ENCODE measurements around the gene PRKD1.
"Not testable (repeated sequence)": the region's sequence is repeated elsewhere in the genome, so short reads cannot be mapped to it uniquely, and the experiment has no call there.

The PRKD1 gene

DNA sequence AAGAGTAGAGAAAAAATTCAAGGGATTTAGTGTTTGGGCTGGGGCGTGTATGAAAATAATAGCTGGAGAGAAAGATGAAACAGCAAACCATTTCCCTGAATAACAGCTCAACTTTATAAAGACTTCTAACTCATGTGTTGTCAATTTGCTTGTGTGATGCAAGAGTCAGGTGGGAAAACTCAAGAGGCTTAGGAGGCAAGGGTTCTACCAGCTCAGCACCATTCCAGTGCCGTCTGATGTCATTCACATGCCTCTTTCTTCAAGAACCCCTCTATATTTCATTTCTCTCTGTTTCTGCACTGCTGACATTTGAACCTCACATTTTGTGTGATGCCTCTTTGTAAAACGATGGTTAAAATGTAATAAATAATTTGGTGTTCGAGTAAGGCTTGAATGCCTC, 192.2 kb downstream of the PRKD1 start:
- in situ Hi-C loops (cut with MboI; ENCODE audit: low sequenced_read_pairs, unreplicated experiment): no loop called here

DNA sequence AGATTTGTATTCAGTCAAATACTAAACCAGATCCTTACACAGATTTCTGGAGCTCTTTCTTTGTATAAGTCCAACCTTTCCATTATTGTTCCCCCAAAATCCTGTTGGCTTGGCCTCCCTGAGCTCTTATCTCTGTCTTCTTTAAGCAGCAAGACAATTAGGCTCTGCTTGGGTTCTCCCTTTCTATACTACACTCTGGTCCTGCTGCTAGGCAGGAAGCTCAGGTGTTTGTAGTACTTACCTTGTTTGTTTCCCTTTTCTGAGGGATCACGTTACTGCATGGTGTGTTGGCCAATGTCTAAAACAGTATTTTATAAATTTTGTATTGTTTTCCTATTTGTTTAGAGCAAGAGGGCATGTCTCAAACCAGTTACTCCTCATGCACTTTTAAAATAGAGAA, 192.9 kb downstream of the PRKD1 start:
- TF ChIP-seq, protein P1, sequence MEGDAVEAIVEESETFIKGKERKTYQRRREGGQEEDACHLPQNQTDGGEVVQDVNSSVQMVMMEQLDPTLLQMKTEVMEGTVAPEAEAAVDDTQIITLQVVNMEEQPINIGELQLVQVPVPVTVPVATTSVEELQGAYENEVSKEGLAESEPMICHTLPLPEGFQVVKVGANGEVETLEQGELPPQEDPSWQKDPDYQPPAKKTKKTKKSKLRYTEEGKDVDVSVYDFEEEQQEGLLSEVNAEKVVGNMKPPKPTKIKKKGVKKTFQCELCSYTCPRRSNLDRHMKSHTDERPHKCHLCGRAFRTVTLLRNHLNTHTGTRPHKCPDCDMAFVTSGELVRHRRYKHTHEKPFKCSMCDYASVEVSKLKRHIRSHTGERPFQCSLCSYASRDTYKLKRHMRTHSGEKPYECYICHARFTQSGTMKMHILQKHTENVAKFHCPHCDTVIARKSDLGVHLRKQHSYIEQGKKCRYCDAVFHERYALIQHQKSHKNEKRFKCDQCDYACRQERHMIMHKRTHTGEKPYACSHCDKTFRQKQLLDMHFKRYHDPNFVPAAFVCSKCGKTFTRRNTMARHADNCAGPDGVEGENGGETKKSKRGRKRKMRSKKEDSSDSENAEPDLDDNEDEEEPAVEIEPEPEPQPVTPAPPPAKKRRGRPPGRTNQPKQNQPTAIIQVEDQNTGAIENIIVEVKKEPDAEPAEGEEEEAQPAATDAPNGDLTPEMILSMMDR (IDR thresholded peaks at IDR 0.05; ENCODE audit: borderline replicate concordance, control extremely low read depth, extremely low read depth, insufficient read depth, missing control alignments): no peak
- no peak for DNase-seq (ENCODE audit: low spot score)
- in situ Hi-C loops (cut with MboI; ENCODE audit: low sequenced_read_pairs, unreplicated experiment): no loop called here

More for the DNA sequence above, 192.2 kb downstream of the PRKD1 start:
- TF ChIP-seq, protein P1 (IDR thresholded peaks at IDR 0.05; ENCODE audit: borderline replicate concordance, control extremely low read depth, extremely low read depth, insufficient read depth, missing control alignments): no peak
- no peak for DNase-seq (ENCODE audit: low spot score)

DNA sequence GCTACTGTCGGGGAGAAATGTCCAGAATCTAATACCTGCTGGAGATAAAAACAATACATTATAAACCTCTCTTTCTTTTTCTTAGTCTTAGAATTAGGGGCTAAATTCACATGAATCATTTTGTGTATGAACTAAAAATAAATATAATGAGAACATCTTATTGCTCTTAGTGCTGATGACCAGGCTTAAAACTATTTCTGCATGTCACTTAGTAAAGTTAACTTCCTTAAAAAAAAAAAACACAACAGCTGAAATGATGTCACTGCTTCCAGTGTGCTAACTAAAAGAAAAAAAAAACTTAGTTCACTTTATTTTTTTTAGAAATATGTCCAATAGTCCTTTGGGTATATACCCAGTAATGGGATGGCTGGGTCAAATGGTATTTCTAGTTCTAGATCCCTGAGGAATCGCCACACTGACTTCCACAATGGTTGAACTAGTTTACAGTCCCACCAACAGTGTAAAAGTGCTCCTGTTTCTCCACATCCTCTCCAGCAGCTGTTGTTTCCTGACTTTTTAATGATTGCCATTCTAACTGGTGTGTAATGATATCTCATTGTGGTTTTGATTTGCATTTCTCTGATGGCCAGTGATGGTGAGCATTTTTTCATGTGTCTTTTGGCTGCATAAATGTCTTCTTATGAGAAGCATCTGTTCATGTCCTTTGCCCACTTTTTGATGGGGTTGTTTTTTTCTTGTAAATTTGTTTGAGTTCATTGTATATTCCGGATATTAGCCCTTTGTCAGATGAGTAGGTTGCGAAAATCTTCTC, 200.9 kb downstream of the PRKD1 start:
- in situ Hi-C loops (cut with MboI; ENCODE audit: low sequenced_read_pairs, unreplicated experiment); DNase-seq (ENCODE audit: low spot score): not testable (repeated sequence)

DNA sequence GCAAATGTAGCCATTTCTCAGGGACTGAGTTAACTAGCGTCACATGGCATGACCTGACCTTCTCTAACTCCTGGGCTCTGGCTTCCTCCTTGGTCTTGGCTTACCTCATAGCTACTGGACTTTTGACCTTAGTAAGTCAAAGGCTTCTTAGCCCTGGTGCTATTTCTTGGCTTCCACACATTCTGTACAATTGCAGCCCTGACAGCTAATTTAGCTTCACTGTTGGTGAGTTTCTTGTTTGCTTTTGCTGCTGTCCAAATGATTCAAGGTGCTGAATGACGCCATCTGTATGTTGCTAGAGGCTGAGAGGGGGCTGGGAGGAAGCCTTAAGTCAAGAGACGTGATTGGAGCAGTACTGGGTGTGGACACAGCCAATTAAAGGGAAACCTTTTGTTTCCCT, 202.7 kb downstream of the PRKD1 start:
- DNase-seq (ENCODE audit: low spot score): no peak
- TF ChIP-seq, protein P1 (IDR thresholded peaks at IDR 0.05; ENCODE audit: borderline replicate concordance, control extremely low read depth, extremely low read depth, insufficient read depth, missing control alignments): no peak
- in situ Hi-C loops (cut with MboI; ENCODE audit: low sequenced_read_pairs, unreplicated experiment): no loop called here

DNA sequence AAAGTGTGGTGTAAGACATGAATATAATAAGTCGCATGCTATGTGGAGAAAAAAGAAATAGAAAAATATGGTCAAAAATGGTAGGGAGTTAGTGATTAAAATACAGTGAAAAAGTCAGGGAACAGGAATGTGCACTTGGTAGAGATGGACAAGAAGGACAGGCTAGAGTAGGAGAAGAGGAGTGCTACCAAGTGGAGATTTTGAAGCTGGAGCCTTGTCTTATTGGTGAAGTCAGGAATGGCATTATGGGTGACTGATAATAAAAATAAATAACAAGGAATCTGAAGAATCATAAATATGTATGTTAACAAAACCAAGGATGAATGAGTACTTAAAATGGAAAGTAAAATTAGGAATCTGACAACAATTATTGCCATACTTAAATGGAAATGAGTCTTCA, 204.8 kb downstream of the PRKD1 start:
- DNase-seq (ENCODE audit: low spot score): no peak

DNA sequence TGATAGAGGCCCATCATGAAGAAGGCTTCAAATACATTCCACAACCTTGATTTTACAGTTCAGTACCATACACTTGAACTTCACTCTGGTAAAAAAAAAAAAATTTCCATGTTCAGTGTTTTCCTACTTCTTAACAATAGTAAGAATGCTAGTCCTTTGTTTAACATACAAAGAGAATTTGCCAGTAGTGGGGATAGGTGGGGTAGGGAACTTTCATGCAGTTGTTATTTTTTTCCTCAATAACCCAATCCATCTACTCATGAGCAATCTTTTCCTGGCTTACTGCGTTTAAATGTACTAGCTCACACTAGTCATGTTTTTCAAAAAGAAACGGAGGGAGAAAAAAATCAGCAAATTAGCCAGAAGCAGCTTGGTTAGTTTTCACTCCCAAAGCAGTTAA, 206.1 kb downstream of the PRKD1 start:
- no peak for DNase-seq (ENCODE audit: low spot score)
- TF ChIP-seq, protein P1 (IDR thresholded peaks at IDR 0.05; ENCODE audit: borderline replicate concordance, control extremely low read depth, extremely low read depth, insufficient read depth, missing control alignments): no peak
- in situ Hi-C loops (cut with MboI; ENCODE audit: low sequenced_read_pairs, unreplicated experiment): no loop called here

More for the DNA sequence above, 204.8 kb downstream of the PRKD1 start:
- in situ Hi-C loops (cut with MboI; ENCODE audit: low sequenced_read_pairs, unreplicated experiment): no loop called here
- TF ChIP-seq, protein P1 (IDR thresholded peaks at IDR 0.05; ENCODE audit: borderline replicate concordance, control extremely low read depth, extremely low read depth, insufficient read depth, missing control alignments): no peak

DNA sequence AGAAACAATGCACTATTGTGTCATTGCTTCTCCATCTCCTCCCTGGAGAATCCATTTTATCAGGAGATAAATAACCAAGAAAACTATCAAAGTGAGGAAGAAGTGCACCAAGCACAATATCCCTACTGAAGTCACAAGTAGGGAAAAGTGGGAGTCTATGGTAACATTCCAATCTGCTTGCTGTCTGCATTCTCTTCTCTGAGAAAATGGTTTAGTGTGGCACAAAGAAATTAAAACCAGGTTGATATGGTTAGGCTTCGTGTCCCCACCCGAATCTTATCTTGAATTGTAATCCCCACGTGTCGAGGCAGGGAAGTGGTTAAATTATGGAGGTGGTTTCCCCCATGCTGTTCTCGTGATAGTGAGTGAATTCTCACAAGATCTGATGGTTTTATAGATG, 209.7 kb downstream of the PRKD1 start:
- TF ChIP-seq, protein P1 (IDR thresholded peaks at IDR 0.05; ENCODE audit: borderline replicate concordance, control extremely low read depth, extremely low read depth, insufficient read depth, missing control alignments): no peak
- DNase-seq (ENCODE audit: low spot score): no peak
- in situ Hi-C loops (cut with MboI; ENCODE audit: low sequenced_read_pairs, unreplicated experiment): no loop called here

Data from GM13976 (cell line).